ENCODE measurements around the gene SLC14A1.

SLC14A1 gene

DNA sequence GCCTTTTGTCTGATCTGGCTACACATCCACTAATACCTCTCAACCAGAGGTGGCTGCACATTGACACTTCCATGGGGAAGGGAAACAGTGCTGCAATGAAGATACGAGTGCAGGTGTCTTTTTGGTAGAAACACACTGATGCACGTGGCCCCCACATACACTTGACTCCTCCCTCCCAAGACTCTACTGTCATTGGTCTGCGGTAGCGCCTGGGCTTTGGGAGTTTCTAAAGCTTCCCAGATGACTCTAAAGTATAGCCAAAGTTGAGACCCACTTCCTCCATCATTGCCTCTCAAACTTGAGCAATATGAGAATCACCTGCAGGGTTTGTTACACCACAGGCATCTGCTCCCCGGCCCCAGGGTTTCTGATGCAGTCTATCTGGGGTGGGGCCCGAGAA lies 11.0 kb downstream of the SLC14A1 start:
- ChIA-PET CTCF (interaction anchor here (1.1 to 6.2 kb wide), 2 partner anchors 8 to 14 kb away, joined by 3 to 47 read pairs; no protein-coding TSS in a partner anchor), POLR2A (no interaction called here)
- TF ChIP-seq, protein P1, sequence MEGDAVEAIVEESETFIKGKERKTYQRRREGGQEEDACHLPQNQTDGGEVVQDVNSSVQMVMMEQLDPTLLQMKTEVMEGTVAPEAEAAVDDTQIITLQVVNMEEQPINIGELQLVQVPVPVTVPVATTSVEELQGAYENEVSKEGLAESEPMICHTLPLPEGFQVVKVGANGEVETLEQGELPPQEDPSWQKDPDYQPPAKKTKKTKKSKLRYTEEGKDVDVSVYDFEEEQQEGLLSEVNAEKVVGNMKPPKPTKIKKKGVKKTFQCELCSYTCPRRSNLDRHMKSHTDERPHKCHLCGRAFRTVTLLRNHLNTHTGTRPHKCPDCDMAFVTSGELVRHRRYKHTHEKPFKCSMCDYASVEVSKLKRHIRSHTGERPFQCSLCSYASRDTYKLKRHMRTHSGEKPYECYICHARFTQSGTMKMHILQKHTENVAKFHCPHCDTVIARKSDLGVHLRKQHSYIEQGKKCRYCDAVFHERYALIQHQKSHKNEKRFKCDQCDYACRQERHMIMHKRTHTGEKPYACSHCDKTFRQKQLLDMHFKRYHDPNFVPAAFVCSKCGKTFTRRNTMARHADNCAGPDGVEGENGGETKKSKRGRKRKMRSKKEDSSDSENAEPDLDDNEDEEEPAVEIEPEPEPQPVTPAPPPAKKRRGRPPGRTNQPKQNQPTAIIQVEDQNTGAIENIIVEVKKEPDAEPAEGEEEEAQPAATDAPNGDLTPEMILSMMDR (IDR thresholded peaks at IDR 0.05; ENCODE audit: control extremely low read depth, extremely low read depth, low read depth, missing control alignments) = no peak
- DNase-seq (ENCODE audit: extremely low spot score) = no peak

DNA sequence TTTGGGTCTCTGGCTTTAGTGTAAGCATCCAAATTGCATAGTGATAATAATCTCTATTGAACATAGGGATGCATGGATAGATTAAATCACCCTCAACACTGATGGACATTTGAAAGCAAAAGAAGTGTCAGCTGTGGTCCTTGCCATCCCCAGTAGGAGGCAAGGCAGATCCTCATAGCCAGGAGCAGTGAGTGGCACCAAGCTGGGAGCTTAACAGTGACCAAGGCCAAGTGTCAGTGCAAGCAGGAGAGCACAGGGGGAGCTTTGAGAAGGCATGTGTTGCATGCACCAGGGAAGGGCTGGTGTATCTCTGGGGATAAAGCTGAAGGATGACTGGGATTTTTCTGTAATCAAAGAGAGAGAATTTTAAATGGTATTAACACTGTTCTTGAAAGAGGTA lies 14.7 kb downstream of the SLC14A1 start:
- ChIA-PET POLR2A (no interaction called here), CTCF (interaction anchor here (0.8 to 3.3 kb wide), 3 partner anchors 9 to 17 kb away, joined by 3 to 8 read pairs (median 3); no protein-coding TSS in a partner anchor)
- DNase-seq (ENCODE audit: extremely low spot score) = no peak
- TF ChIP-seq, protein P1 (IDR thresholded peaks at IDR 0.05; ENCODE audit: control extremely low read depth, extremely low read depth, low read depth, missing control alignments) = no peak

DNA sequence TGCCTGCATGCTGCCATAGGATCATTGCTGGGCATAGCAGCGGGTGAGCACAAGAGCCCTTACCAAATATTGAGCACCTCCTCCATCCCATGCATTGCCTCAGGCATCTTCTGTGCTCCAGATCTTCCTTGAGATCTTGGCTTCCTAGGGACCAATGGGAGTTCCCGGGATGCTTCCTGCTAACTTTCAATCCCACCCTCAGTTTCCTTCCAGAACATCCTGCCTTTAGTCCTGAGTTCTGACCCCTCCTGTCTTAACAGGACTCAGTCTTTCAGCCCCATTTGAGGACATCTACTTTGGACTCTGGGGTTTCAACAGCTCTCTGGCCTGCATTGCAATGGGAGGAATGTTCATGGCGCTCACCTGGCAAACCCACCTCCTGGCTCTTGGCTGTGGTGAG lies 15.3 kb downstream of the SLC14A1 start:
- ChIA-PET CTCF (interaction anchor here (0.9 to 3.3 kb wide), 2 partner anchors 10 to 16 kb away, joined by 3 to 8 read pairs; no protein-coding TSS in a partner anchor), POLR2A (no interaction called here)
- no peak for DNase-seq (ENCODE audit: extremely low spot score)
- TF ChIP-seq, protein P1 (IDR thresholded peaks at IDR 0.05; ENCODE audit: control extremely low read depth, extremely low read depth, low read depth, missing control alignments) = no peak

DNA sequence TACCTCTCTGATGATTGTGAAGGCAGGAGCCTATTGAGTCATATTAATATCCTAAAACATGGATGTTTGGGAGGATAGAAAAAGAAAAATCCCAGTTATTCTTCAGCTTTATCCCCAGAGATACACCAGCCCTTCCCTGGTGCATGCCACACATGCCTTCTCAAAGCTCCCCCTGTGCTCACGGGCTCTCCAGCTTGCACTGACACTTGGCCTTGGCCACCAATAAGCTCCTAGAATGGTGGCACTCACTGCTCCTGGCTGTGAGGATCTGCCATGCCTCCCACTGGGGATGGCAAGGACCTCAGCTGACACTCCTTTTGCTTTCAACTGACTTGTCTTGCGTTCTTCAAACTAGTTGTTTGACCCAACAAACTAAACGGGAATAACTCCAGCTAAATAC lies 15.9 kb downstream of the SLC14A1 start:
- TF ChIP-seq, protein P1 (IDR thresholded peaks at IDR 0.05; ENCODE audit: control extremely low read depth, extremely low read depth, low read depth, missing control alignments) = no peak
- ChIA-PET CTCF (interaction anchor here (0.9 to 3.3 kb wide), 2 partner anchors 10 to 16 kb away, joined by 3 to 8 read pairs; no protein-coding TSS in a partner anchor), POLR2A (no interaction called here)
- no peak for DNase-seq (ENCODE audit: extremely low spot score)

DNA sequence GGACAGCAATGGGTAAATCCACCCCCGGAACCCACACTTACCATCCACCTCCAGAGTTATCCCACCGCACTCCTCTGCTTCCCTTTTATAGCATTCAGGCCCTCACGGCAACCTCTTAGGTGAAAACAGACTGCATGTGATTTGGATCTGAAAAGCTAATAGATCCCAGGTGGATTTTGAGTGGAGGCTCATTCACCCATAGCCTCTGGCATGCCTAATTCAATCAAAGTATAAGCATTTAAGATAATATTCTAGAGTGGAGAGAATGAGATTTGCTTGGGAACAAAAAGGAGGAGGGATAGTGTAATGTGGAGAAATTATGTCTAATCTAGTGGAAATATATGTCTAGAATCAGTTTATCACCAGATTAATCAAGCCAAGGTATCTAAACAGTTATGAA lies 17.1 kb downstream of the SLC14A1 start:
- TF ChIP-seq, protein P1 (IDR thresholded peaks at IDR 0.05; ENCODE audit: control extremely low read depth, extremely low read depth, low read depth, missing control alignments) = no peak
- ChIA-PET POLR2A (no interaction called here), CTCF (interaction anchor here (3.3 kb wide), 2 partner anchors 11 to 18 kb away, joined by 8 to 9 read pairs; no protein-coding TSS in a partner anchor)
- no peak for DNase-seq (ENCODE audit: extremely low spot score)

DNA sequence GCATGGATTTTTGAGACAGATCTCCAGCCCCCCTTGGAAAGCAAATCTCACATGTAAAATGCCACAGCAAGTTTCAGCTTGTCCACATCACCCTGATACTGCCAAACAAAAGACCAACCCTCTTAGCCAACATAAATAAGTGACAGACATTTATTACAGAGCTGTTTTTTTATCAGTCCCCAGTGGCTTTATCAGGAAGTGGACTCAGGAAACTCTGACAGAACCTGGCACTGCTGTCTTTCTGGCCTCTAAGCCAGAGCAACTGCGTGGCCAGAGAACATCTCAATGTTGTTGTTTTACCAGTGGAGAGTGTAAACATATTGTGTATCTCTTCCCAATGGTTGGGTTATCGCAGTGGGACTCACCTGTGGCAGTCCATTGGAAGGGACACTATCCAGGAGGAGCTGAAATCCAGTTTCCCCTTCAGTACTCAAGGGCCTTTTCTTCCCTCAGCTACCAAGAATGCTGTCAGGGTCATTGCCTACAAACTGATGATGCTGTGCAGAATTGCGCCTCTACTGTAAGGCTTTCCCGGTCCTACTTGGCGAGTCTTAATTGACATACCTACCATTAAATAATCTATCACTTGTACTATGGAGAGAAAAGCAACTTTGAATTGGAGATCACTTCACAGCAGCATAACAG lies 22.0 kb downstream of the SLC14A1 start:
- ChIA-PET CTCF (interaction anchor here (0.8 to 2.7 kb wide), 4 partner anchors 15 to 328 kb away, joined by 3 to 8 read pairs (median 3); no protein-coding TSS in a partner anchor), POLR2A (no interaction called here)
- TF ChIP-seq, protein P1 (IDR thresholded peaks at IDR 0.05; ENCODE audit: control extremely low read depth, extremely low read depth, low read depth, missing control alignments) = no peak
- no peak for DNase-seq (ENCODE audit: extremely low spot score)
